Measurements from ENCODE around the gene MAGEA9B. TPM values are rescaled to one million over a fixed set of nuclear protein-coding genes. Genes with fewer than 3 reads are reported as not detected.
"Not testable (repeated sequence)": the region's sequence is repeated elsewhere in the genome, so short reads cannot be mapped to it uniquely, and the experiment has no call there.

MAGEA9B gene
- not detected for total RNA-seq (ENCODE audit: unreplicated experiment)
- long read RNA-seq, result 0 reads

GRCh38 chrX:149587359-149587758 lies at the start of gene MAGEA9B:
MAGEA9B (minus strand) TSS chrX:149587459; CDS start chrX:149583179, 4,280 bp downstream.
- H3K4me3 Mint-ChIP-seq (ENCODE audit: unreplicated experiment); H3K27ac Mint-ChIP-seq (ENCODE audit: unreplicated experiment); H3K36me3 Mint-ChIP-seq (ENCODE audit: unreplicated experiment); H3K27me3 Mint-ChIP-seq (ENCODE audit: unreplicated experiment); DNase-seq; H3K4me1 Mint-ChIP-seq (ENCODE audit: low read depth, unreplicated experiment); H3K9me3 Mint-ChIP-seq (ENCODE audit: unreplicated experiment): not testable (repeated sequence)

GRCh38 chrX:149633511-149633910 lies 46.3 kb upstream of the MAGEA9B start:
- no peak for TF ChIP-seq CTCF (IDR thresholded peaks at IDR 0.05; ENCODE audit: partially characterized antibody, unreplicated experiment)
- H3K9me3 Mint-ChIP-seq (ENCODE audit: unreplicated experiment), result peaks cover 10% of the 10 kb centered on the region
- peaks cover 9% of the 10 kb centered on the region for H3K27me3 Mint-ChIP-seq (ENCODE audit: unreplicated experiment)
- H3K4me1 Mint-ChIP-seq (ENCODE audit: low read depth, unreplicated experiment), result peaks cover 9% of the 10 kb centered on the region
- peaks cover 5% of the 10 kb centered on the region for H3K36me3 Mint-ChIP-seq (ENCODE audit: unreplicated experiment)
- H3K27ac Mint-ChIP-seq (ENCODE audit: unreplicated experiment), result no peak overlapping the region
- no peak for DNase-seq
- no peak overlapping the region for H3K4me3 Mint-ChIP-seq (ENCODE audit: unreplicated experiment)

- H3K36me3 Mint-ChIP-seq (ENCODE audit: unreplicated experiment), result peaks cover 5% of the 10 kb centered on the region
- peak within 1 kb of the TSS; percentile 62 for H3K27ac Mint-ChIP-seq (ENCODE audit: unreplicated experiment)
- peaks cover 12% of the 10 kb centered on the region for H3K4me1 Mint-ChIP-seq (ENCODE audit: low read depth, unreplicated experiment)
- peaks cover 9% of the 10 kb centered on the region for H3K27me3 Mint-ChIP-seq (ENCODE audit: unreplicated experiment)
- H3K4me3 Mint-ChIP-seq (ENCODE audit: unreplicated experiment), result peak within 1 kb of the TSS; percentile 94
- DNase-seq, result peak; percentile 83
- peaks cover 10% of the 10 kb centered on the region for H3K9me3 Mint-ChIP-seq (ENCODE audit: unreplicated experiment)
- TF ChIP-seq CTCF (IDR thresholded peaks at IDR 0.05; ENCODE audit: partially characterized antibody, unreplicated experiment), result no peak
Observed at GRCh38 chrX:149631234-149632165, 44.2 kb upstream of the MAGEA9B start, which contains the start of gene TMEM185A. TMEM185A (minus strand) TSS chrX:149631792; CDS start chrX:149631580, 212 bp downstream.

GRCh38 chrX:149630681-149631233 lies 43.5 kb upstream of the MAGEA9B start:
- Mint-ChIP-seq H3K9me3 (ENCODE audit: unreplicated experiment) (peaks cover 10% of the 10 kb centered on the region), H3K4me3 (ENCODE audit: unreplicated experiment) (peak overlapping the region; percentile 94), H3K27ac (ENCODE audit: unreplicated experiment) (peak overlapping the region; percentile 62), H3K4me1 (ENCODE audit: low read depth, unreplicated experiment) (peaks cover 12% of the 10 kb centered on the region), H3K27me3 (ENCODE audit: unreplicated experiment) (peaks cover 9% of the 10 kb centered on the region), H3K36me3 (ENCODE audit: unreplicated experiment) (peaks cover 5% of the 10 kb centered on the region)
- DNase-seq, result no peak
- no peak for TF ChIP-seq CTCF (IDR thresholded peaks at IDR 0.05; ENCODE audit: partially characterized antibody, unreplicated experiment)

GRCh38 chrX:149629730-149630387 lies 42.6 kb upstream of the MAGEA9B start:
- Mint-ChIP-seq H3K27ac (ENCODE audit: unreplicated experiment) (peak overlapping the region; percentile 25), H3K9me3 (ENCODE audit: unreplicated experiment) (peaks cover 10% of the 10 kb centered on the region), H3K4me1 (ENCODE audit: low read depth, unreplicated experiment) (peaks cover 12% of the 10 kb centered on the region), H3K27me3 (ENCODE audit: unreplicated experiment) (peaks cover 6% of the 10 kb centered on the region), H3K36me3 (ENCODE audit: unreplicated experiment) (no peaks in the 10 kb centered on the region), H3K4me3 (ENCODE audit: unreplicated experiment) (peak overlapping the region; percentile 94)
- TF ChIP-seq CTCF (IDR thresholded peaks at IDR 0.05; ENCODE audit: partially characterized antibody, unreplicated experiment), result no peak
- no peak for DNase-seq
